A549 treated with CORT108297 at 1 μM for 4 hours (cell line): Measurements from ENCODE around the gene CCNDBP1. TPM values are rescaled to one million over a fixed set of nuclear protein-coding genes. Genes with fewer than 3 reads are reported as not detected.

ENCODE experiments used
- total RNA-seq: library from RNA; stranded (reverse); fragments of 200-300 nt; extraction: Qiagen RNA extraction; gene quantifications from 5 replicates; pipeline ENCODE4 v1.2.3, GENCODE V29; 2022

Gene CCNDBP1
- 23.9 to 29.1 TPM (median 26.7 TPM) in 5 replicates for total RNA-seq

GRCh38 chr15:43185157-43186002, at the start of gene CCNDBP1:
Gene CCNDBP1, plus strand, starts transcription at chr15:43185403. Its CDS starts 96 bp downstream, at chr15:43185499.

GRCh38 chr15:43220991-43221403, 35.8 kb downstream of the CCNDBP1 start, which contains the start of gene EPB42:
Gene EPB42, minus strand, starts transcription at chr15:43221018. Its CDS starts 193 bp downstream, at chr15:43220825.

Other genes starting within 250 kb of the CCNDBP1 start
- 3.2 to 4.5 TPM (median 3.8 TPM) in 5 replicates for gene UBR1, start 79.4 kb upstream of the CCNDBP1 start, total RNA-seq
- 8.2 to 9.7 TPM (median 9.0 TPM) in 5 replicates for gene TMEM62, start 51.8 kb upstream of the CCNDBP1 start, total RNA-seq
- not detected in 5 replicates for gene EPB42, start 35.6 kb downstream of the CCNDBP1 start, total RNA-seq
- not detected in 5 replicates for gene TGM5, start 81.5 kb downstream of the CCNDBP1 start, total RNA-seq
- not detected in 5 replicates for gene TGM7, start 116.9 kb downstream of the CCNDBP1 start, total RNA-seq
- 6.4 to 8.1 TPM (median 7.1 TPM) in 5 replicates for gene LCMT2, start 145.2 kb downstream of the CCNDBP1 start, total RNA-seq
- 8.5 to 11.0 TPM (median 9.8 TPM) in 5 replicates for gene ZSCAN29, start 185.6 kb downstream of the CCNDBP1 start, total RNA-seq
- gene TUBGCP4, start 185.7 kb downstream of the CCNDBP1 start, total RNA-seq, result 4.1 to 7.4 TPM (median 6.2 TPM) in 5 replicates